ENCODE results near the gene DNAJB11. TPM values are rescaled to one million over a fixed set of nuclear protein-coding genes. Genes with fewer than 3 reads are reported as not detected.

The DNAJB11 gene
- total RNA-seq, 1 experiment from 2014 or later, result 103 TPM

DNA sequence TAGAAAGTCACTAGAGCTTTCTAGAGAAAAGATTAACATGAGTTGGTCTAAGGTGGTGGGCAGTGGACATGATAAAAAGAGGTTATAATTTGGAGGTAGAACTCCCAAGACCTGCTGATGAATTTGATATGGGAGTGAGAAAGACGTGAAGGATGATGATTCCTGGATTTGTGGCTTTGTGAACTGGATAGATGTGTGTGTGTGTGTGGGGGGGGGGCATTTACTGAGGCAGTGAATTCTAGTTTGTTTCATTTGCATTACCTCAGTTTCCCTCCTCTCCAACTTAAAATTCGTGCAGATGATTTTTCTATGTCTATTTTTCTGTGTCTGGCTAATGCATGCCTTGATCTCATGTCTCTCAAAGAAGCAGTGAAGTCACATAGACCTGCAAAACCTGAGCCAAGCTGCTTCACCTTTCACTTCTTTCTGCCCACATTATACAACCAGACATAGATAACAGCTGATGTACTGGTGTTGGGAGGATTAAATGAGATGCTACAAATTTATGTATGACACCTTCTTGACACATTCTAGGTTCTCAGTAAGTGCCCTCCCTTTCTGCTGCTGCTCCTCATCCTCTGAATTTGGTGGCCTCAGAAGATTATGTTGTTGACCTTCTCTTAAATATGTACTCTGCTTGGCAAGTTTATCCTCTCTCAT is 52.3 kb downstream of the DNAJB11 start:
- H3K27ac ChIP-seq (ENCODE audit: low read depth, low read length, poor library complexity, severe bottlenecking), result no peak overlapping the region
- no peak for DNase-seq (ENCODE audit: low spot score)
- no TSS peak for BruUV-seq (replicated peaks)
- H3K4me3 ChIP-seq (ENCODE audit: low read depth, low read length, poor library complexity, severe bottlenecking), result no peak overlapping the region
- no peaks in the 10 kb centered on the region for H3K9me3 ChIP-seq (ENCODE audit: low read depth, low read length, poor library complexity, severe bottlenecking)
- ChIA-PET CTCF (no interaction called here), POLR2A (ENCODE audit: low non-redundant PET) (no interaction called here)
- TF ChIP-seq, protein P1, sequence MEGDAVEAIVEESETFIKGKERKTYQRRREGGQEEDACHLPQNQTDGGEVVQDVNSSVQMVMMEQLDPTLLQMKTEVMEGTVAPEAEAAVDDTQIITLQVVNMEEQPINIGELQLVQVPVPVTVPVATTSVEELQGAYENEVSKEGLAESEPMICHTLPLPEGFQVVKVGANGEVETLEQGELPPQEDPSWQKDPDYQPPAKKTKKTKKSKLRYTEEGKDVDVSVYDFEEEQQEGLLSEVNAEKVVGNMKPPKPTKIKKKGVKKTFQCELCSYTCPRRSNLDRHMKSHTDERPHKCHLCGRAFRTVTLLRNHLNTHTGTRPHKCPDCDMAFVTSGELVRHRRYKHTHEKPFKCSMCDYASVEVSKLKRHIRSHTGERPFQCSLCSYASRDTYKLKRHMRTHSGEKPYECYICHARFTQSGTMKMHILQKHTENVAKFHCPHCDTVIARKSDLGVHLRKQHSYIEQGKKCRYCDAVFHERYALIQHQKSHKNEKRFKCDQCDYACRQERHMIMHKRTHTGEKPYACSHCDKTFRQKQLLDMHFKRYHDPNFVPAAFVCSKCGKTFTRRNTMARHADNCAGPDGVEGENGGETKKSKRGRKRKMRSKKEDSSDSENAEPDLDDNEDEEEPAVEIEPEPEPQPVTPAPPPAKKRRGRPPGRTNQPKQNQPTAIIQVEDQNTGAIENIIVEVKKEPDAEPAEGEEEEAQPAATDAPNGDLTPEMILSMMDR (conservative IDR thresholded peaks at IDR 0.05; ENCODE audit: low read depth, low read length), result no peak
- TF ChIP-seq EZH2 (IDR thresholded peaks at IDR 0.05; ENCODE audit: borderline replicate concordance, low read depth, low read length, poor library complexity, severe bottlenecking), result no peak
- H3K27me3 ChIP-seq (replicated peaks; ENCODE audit: insufficient read depth, low read depth, low read length, poor library complexity), result peaks cover 3% of the 10 kb centered on the region
- H3K36me3 ChIP-seq (ENCODE audit: insufficient read depth, low read length, poor library complexity, severe bottlenecking), result no peaks in the 10 kb centered on the region
- H3K4me1 ChIP-seq (ENCODE audit: insufficient read depth, low read length, poor library complexity, severe bottlenecking), result no peaks in the 10 kb centered on the region
- intact Hi-C loops (cut with micrococcal nuclease; ENCODE audit: unreplicated experiment), result no loop called here

DNA sequence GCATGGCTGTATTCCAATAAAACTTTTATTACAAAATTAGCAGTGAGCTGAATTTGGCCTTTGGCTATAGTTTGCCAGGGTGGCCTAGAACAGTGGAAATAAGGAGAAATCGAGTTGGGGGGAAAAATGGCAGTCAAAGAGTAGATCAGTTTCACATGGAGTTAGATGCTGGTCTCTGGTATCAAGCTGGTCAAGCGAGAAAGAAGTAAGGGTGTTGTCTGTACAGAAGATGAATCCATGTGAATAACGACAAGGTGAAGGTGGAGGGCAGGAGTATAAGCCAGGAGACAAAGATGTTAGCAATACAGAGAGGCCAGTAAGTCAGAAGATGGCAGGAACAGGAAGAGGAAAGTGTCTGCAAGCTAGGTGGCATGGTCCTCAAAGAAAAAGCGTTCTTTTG is 54.1 kb downstream of the DNAJB11 start:
- no peak overlapping the region for H3K4me3 ChIP-seq (ENCODE audit: low read depth, low read length, poor library complexity, severe bottlenecking)
- H3K4me1 ChIP-seq (ENCODE audit: insufficient read depth, low read length, poor library complexity, severe bottlenecking), result no peaks in the 10 kb centered on the region
- POLR2A ChIA-PET (ENCODE audit: low non-redundant PET), result no interaction called here
- CTCF ChIA-PET, result interaction anchor here (2.0 to 2.9 kb wide), 2 partner anchors 8 to 10 kb away, joined by 7 to 9 read pairs; no protein-coding TSS in a partner anchor
- BruUV-seq (replicated peaks), result no TSS peak
- DNase-seq (ENCODE audit: low spot score), result no peak
- H3K27me3 ChIP-seq (replicated peaks; ENCODE audit: insufficient read depth, low read depth, low read length, poor library complexity), result peaks cover 3% of the 10 kb centered on the region
- no peaks in the 10 kb centered on the region for H3K36me3 ChIP-seq (ENCODE audit: insufficient read depth, low read length, poor library complexity, severe bottlenecking)
- intact Hi-C loops (cut with micrococcal nuclease; ENCODE audit: unreplicated experiment), result no loop called here
- no peaks in the 10 kb centered on the region for H3K9me3 ChIP-seq (ENCODE audit: low read depth, low read length, poor library complexity, severe bottlenecking)
- no peak for TF ChIP-seq EZH2 (IDR thresholded peaks at IDR 0.05; ENCODE audit: borderline replicate concordance, low read depth, low read length, poor library complexity, severe bottlenecking)
- TF ChIP-seq, protein P1 (conservative IDR thresholded peaks at IDR 0.05; ENCODE audit: low read depth, low read length), result no peak
- H3K27ac ChIP-seq (ENCODE audit: low read depth, low read length, poor library complexity, severe bottlenecking), result no peak overlapping the region

DNA sequence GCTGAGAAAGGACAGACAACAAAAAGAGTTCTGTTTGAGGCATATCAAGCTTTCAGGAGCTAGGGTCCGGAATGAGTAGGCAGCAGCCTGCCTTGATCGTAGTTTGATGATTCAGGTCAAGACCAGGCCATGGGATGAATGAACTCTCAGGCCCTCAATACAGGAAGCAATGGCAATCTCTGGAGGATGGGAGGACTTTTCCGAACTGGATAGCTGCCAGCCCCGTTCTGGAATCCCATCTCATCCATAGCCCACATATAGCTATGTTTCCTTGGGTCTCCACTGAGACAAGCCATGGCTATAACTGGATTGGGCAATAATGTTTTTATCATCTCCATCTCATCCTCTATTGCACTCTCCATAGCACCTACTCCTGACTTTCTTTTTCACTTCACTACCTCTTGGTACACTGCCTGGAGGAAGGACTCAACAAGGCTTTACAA is 55.1 kb downstream of the DNAJB11 start:
- Histone ChIP-seq H3K4me3 (ENCODE audit: low read depth, low read length, poor library complexity, severe bottlenecking) (no peak overlapping the region), H3K27me3 (replicated peaks; ENCODE audit: insufficient read depth, low read depth, low read length, poor library complexity) (peaks cover 3% of the 10 kb centered on the region), H3K9me3 (ENCODE audit: low read depth, low read length, poor library complexity, severe bottlenecking) (no peaks in the 10 kb centered on the region), H3K4me1 (ENCODE audit: insufficient read depth, low read length, poor library complexity, severe bottlenecking) (no peaks in the 10 kb centered on the region), H3K36me3 (ENCODE audit: insufficient read depth, low read length, poor library complexity, severe bottlenecking) (no peaks in the 10 kb centered on the region), H3K27ac (ENCODE audit: low read depth, low read length, poor library complexity, severe bottlenecking) (no peak overlapping the region)
- ChIA-PET POLR2A (ENCODE audit: low non-redundant PET) (no interaction called here), CTCF (interaction anchor here (2.0 to 2.9 kb wide), 2 partner anchors 9 to 11 kb away, joined by 7 to 9 read pairs; no protein-coding TSS in a partner anchor)
- intact Hi-C loops (cut with micrococcal nuclease; ENCODE audit: unreplicated experiment), result no loop called here
- no TSS peak for BruUV-seq (replicated peaks)
- DNase-seq (ENCODE audit: low spot score), result no peak
- no peak for TF ChIP-seq EZH2 (IDR thresholded peaks at IDR 0.05; ENCODE audit: borderline replicate concordance, low read depth, low read length, poor library complexity, severe bottlenecking)
- TF ChIP-seq, protein P1 (conservative IDR thresholded peaks at IDR 0.05; ENCODE audit: low read depth, low read length), result no peak
